ENCODE results near the gene RALGPS1.

- TF ChIP-seq POLR2A (IDR thresholded peaks at IDR 0.05) (no peak), CTCF (IDR thresholded peaks at IDR 0.05) (no peak)
These were observed 191.4 kb downstream of the RALGPS1 start for GRCh38 chr9:127105805-127106465.

Measured in tibial nerve (tissue), 3 donors.